Measurements from ENCODE around the gene VAMP5. TPM values are rescaled to one million over a fixed set of nuclear protein-coding genes. Genes with fewer than 3 reads are reported as not detected.
A peak's percentile ranks its signal among the peaks of the same experiment; 100 is the strongest.

The VAMP5 gene
- total RNA-seq, 6 donors from 2014 or later: 20.5 to 105 (median 44.0) TPM

GRCh38 chr2:85606116-85606455, 21.9 kb downstream of the VAMP5 start:
- Histone ChIP-seq H3K4me3 (peak overlapping the region in 1 of 4 donors; percentile 4), H3K27ac (peak overlapping the region; percentile 87 to 92 (median 92)), H3K27me3 (no peaks in the 10 kb centered on the region), H3K36me3 (peaks cover 4 to 24% (median 14%) of the 10 kb centered on the region in 4 donors), H3K4me1 (peaks cover 50 to 88% (median 67%) of the 10 kb centered on the region in 4 donors), H3K9me3 (no peaks in the 10 kb centered on the region)
- TF ChIP-seq POLR2AphosphoS5 (IDR thresholded peaks at IDR 0.05): peak in 1 of 2 donors; percentile 1
- no peak for TF ChIP-seq EP300 (IDR thresholded peaks at IDR 0.05)
- TF ChIP-seq CTCF (IDR thresholded peaks at IDR 0.05): no peak
- no peak for TF ChIP-seq POLR2A (IDR thresholded peaks at IDR 0.05)
- ATAC-seq (ENCODE audit: low FRiP score in 2 of 2) (no peak), DNase-seq (no peak)
- 40 to 70% methylated on average over 7 of the region's 7 CpGs for WGBS, 2 donors

- peak in 1 of 2 donors; percentile 85 for DNase-seq
- Histone ChIP-seq H3K27me3 (no peaks in the 10 kb centered on the region), H3K9me3 (no peaks in the 10 kb centered on the region), H3K36me3 (peaks cover 4 to 24% (median 14%) of the 10 kb centered on the region in 4 donors), H3K27ac (peak overlapping the region; percentile 87 to 92 (median 92)), H3K4me1 (peaks cover 48 to 85% (median 66%) of the 10 kb centered on the region in 4 donors), H3K4me3 (no peak overlapping the region)
- 61 to 70% methylated on average over 9 of the region's 9 CpGs for WGBS, 2 donors
- TF ChIP-seq POLR2AphosphoS5 (IDR thresholded peaks at IDR 0.05) (no peak), CTCF (IDR thresholded peaks at IDR 0.05) (no peak), POLR2A (IDR thresholded peaks at IDR 0.05) (no peak), EP300 (IDR thresholded peaks at IDR 0.05) (no peak)
- ATAC-seq (ENCODE audit: low FRiP score in 2 of 2): peak in 1 of 2 donors; percentile 71
Observed at GRCh38 chr2:85607268-85608215, 23.3 kb downstream of the VAMP5 start.

GRCh38 chr2:85611217-85611704, 27.0 kb downstream of the VAMP5 start:
- Histone ChIP-seq H3K4me3 (peak overlapping the region; percentile 56 to 91 (median 85)), H3K9me3 (no peaks in the 10 kb centered on the region), H3K36me3 (peaks cover 4 to 24% (median 14%) of the 10 kb centered on the region in 4 donors), H3K27ac (peak overlapping the region; percentile 85 to 92 (median 90)), H3K27me3 (no peaks in the 10 kb centered on the region), H3K4me1 (peaks cover 26 to 66% (median 47%) of the 10 kb centered on the region in 4 donors)
- TF ChIP-seq EP300 (IDR thresholded peaks at IDR 0.05) (no peak), POLR2AphosphoS5 (IDR thresholded peaks at IDR 0.05) (no peak), POLR2A (IDR thresholded peaks at IDR 0.05) (no peak), CTCF (IDR thresholded peaks at IDR 0.05) (no peak)
- 6 to 9% methylated on average over 20 to 24 of the region's 24 CpGs for WGBS, 2 donors
- no peak for DNase-seq
- no peak for ATAC-seq (ENCODE audit: low FRiP score in 2 of 2)

GRCh38 chr2:85611705-85612587, 27.7 kb downstream of the VAMP5 start, which contains the start of gene C2orf68:
Gene C2orf68 (minus strand): TSS chr2:85612066. CDS start chr2:85611984, 82 bp downstream.
- TF ChIP-seq CTCF (IDR thresholded peaks at IDR 0.05): peak in 1 of 6 experiments; percentile 4
- no peak for TF ChIP-seq EP300 (IDR thresholded peaks at IDR 0.05)
- TF ChIP-seq POLR2A (IDR thresholded peaks at IDR 0.05): peak in 3 of 4 donors; percentile 54 to 90 (median 69)
- peak; percentile 90 to 95 for TF ChIP-seq POLR2AphosphoS5 (IDR thresholded peaks at IDR 0.05)
- ATAC-seq (ENCODE audit: low FRiP score in 2 of 2) (peak; percentile 91 to 93), DNase-seq (peak; percentile 91 to 96)
- H3K4me3 ChIP-seq: peak within 1 kb of the TSS; percentile 56 to 91 (median 85)
- peak within 1 kb of the TSS; percentile 85 to 92 (median 90) for H3K27ac ChIP-seq
- 11 to 18% methylated on average over 39 to 56 of the region's 73 CpGs for WGBS, 2 donors
- H3K9me3 ChIP-seq: no peaks in the 10 kb centered on the region
- H3K4me1 ChIP-seq: peaks cover 24 to 64% (median 45%) of the 10 kb centered on the region in 4 donors
- peaks cover 4 to 24% (median 14%) of the 10 kb centered on the region in 4 donors for H3K36me3 ChIP-seq
- H3K27me3 ChIP-seq: no peaks in the 10 kb centered on the region
